GM21390 (cell line): Measurements from ENCODE around the gene ENPP6.
"Not testable (repeated sequence)": the region's sequence is repeated elsewhere in the genome, so short reads cannot be mapped to it uniquely, and the experiment has no call there.

ENCODE experiments used
- ATAC-seq: cut with Tn5 transposase; IDR thresholded peaks from one replicate; pipeline ENCODE4 v1.9.1; 2021; ENCODE audit not compliant: unreplicated experiment

Gene ENPP6

GRCh38 chr4:184237612-184238011 lies 19.9 kb upstream of the ENPP6 start:
- ATAC-seq: no peak

- ATAC-seq: no peak
Observed at GRCh38 chr4:184235526-184235925, 17.9 kb upstream of the ENPP6 start.

GRCh38 chr4:184234155-184234554 lies 16.5 kb upstream of the ENPP6 start:
- ATAC-seq: no peak

- ATAC-seq: no peak
Observed at GRCh38 chr4:184232975-184233374, 15.3 kb upstream of the ENPP6 start.

GRCh38 chr4:184232202-184232601 lies 14.5 kb upstream of the ENPP6 start:
- no peak for ATAC-seq

- no peak for ATAC-seq
Observed at GRCh38 chr4:184231573-184231972, 13.9 kb upstream of the ENPP6 start.

GRCh38 chr4:184228056-184228705 lies 10.5 kb upstream of the ENPP6 start:
- ATAC-seq: no peak

GRCh38 chr4:184216515-184216914 lies 1.2 kb downstream of the ENPP6 start:
- ATAC-seq: no peak

- no peak for ATAC-seq
Observed at GRCh38 chr4:184215709-184216328, 1.9 kb downstream of the ENPP6 start.

- no peak for ATAC-seq
Observed at GRCh38 chr4:184214931-184215330, 2.7 kb downstream of the ENPP6 start.

GRCh38 chr4:184207734-184208607 lies 9.7 kb downstream of the ENPP6 start:
- not testable (repeated sequence) for ATAC-seq

- ATAC-seq: no peak
Observed at GRCh38 chr4:184205243-184205642, 12.4 kb downstream of the ENPP6 start.

- ATAC-seq: no peak
Observed at GRCh38 chr4:184203300-184203699, 14.4 kb downstream of the ENPP6 start.

GRCh38 chr4:184201179-184201578 lies 16.5 kb downstream of the ENPP6 start:
- ATAC-seq: no peak

GRCh38 chr4:184200296-184200695 lies 17.4 kb downstream of the ENPP6 start:
- no peak for ATAC-seq

- ATAC-seq: no peak
Observed at GRCh38 chr4:184199780-184200179, 17.9 kb downstream of the ENPP6 start.

- ATAC-seq: no peak
Observed at GRCh38 chr4:184198190-184198589, 19.5 kb downstream of the ENPP6 start.

- ATAC-seq: no peak
Observed at GRCh38 chr4:184197536-184198082, 20.1 kb downstream of the ENPP6 start.

GRCh38 chr4:184196730-184197385 lies 20.8 kb downstream of the ENPP6 start:
- no peak for ATAC-seq

GRCh38 chr4:184193556-184194525 lies 23.8 kb downstream of the ENPP6 start:
- ATAC-seq: no peak
